ENCODE data around the gene AHCY. TPM values are rescaled to one million over a fixed set of nuclear protein-coding genes. Genes with fewer than 3 reads are reported as not detected.

Gene AHCY
- total RNA-seq, 4 donors from 2014 or later = 99.0 to 146 (median 137) TPM

DNA sequence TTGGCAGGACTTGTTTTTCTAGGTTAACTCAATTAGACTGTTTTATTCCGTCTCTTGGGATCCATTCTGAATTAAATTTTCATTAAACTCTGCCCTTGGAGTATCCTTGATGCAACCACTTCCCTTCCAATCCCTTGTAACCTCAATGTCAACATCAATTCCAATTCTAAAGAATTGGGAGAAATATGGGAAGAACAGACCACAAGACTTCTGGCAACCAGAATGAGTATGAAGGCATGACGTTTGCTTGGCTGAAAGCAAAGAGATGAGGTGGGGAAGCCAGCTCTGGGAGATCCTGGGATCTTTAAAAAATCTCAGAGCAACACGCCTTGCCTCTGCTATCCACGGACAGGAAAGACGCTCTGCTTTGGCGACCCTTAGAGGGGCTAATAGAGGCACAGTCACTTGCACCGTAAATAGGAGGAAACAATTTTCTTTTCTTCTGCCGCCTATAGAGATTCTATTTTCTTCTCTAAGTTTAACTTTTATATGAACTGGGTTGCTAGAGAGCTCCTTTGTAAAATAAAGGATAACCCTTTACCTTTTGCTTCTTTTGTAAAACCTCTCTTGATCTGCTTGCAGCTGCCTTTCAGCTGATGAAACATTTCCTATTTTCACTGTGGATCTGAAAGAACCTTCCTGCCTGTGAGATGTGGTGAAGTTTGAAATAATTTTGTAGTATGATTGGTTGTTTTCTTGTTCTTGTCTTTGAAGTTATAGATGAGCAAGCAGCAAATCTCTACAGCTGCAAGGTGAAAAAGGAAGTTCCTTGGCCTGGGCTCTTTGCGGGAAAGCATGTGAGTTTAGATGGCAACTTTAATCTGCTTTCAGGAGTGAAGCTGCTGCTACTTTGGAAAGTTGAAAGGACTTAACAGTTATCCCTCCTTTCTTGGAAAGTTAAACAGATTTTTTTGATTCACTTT lies 62.2 kb downstream of the AHCY start, which contains the start of gene ASIP:
ASIP (plus strand) TSS at position 731 of the 923 bp plus-strand sequence. CDS start 18,952 bp downstream, outside the sequence.
- Histone ChIP-seq H3K9me3 (no peaks in the 10 kb centered on the region), H3K27me3 (peaks cover 0 to 7% (median 0%) of the 10 kb centered on the region in 4 donors), H3K36me3 (no peaks in the 10 kb centered on the region), H3K4me1 (no peaks in the 10 kb centered on the region), H3K4me3 (no peak within 1 kb of the TSS), H3K27ac (no peak within 1 kb of the TSS)
- intact Hi-C loops (cut with DNase I) = no loop called here
- TF ChIP-seq, protein P1, sequence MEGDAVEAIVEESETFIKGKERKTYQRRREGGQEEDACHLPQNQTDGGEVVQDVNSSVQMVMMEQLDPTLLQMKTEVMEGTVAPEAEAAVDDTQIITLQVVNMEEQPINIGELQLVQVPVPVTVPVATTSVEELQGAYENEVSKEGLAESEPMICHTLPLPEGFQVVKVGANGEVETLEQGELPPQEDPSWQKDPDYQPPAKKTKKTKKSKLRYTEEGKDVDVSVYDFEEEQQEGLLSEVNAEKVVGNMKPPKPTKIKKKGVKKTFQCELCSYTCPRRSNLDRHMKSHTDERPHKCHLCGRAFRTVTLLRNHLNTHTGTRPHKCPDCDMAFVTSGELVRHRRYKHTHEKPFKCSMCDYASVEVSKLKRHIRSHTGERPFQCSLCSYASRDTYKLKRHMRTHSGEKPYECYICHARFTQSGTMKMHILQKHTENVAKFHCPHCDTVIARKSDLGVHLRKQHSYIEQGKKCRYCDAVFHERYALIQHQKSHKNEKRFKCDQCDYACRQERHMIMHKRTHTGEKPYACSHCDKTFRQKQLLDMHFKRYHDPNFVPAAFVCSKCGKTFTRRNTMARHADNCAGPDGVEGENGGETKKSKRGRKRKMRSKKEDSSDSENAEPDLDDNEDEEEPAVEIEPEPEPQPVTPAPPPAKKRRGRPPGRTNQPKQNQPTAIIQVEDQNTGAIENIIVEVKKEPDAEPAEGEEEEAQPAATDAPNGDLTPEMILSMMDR (IDR thresholded peaks at IDR 0.05) = no peak
- TF ChIP-seq POLR2A (IDR thresholded peaks at IDR 0.05) = no peak
- WGBS, 2 donors = 67% methylated on average over 9 of the region's 9 CpGs
- DNase-seq = no peak

DNA sequence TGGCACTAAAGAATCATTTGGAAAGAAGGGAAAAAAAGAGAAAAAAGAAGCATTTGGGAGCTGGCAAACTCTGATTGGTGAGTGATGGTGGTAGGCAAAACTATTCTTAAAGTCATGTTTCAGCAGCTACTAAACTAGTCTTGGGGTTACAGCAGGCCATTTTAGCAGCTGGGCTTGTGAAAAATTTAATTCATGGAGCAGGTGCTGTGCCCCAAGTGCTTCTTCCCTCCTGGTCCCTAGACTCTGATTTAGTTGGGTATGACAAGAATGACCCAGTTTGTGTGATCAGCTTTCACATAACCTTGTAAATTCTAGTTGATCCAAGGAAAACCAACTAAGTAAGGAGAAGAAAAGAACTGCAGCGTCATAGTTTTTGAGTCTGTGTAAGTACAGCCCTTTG lies 63.0 kb downstream of the AHCY start:
- 100% methylated on average over 1 of the region's 1 CpG for WGBS, 2 donors
- Histone ChIP-seq H3K27me3 (peaks cover 0 to 7% (median 0%) of the 10 kb centered on the region in 4 donors), H3K36me3 (no peaks in the 10 kb centered on the region), H3K27ac (no peak overlapping the region), H3K4me1 (no peaks in the 10 kb centered on the region), H3K9me3 (no peaks in the 10 kb centered on the region), H3K4me3 (no peak overlapping the region)
- intact Hi-C loops (cut with DNase I) = no loop called here
- no peak for DNase-seq
- no peak for TF ChIP-seq POLR2A (IDR thresholded peaks at IDR 0.05)
- TF ChIP-seq, protein P1 (IDR thresholded peaks at IDR 0.05) = no peak

DNA sequence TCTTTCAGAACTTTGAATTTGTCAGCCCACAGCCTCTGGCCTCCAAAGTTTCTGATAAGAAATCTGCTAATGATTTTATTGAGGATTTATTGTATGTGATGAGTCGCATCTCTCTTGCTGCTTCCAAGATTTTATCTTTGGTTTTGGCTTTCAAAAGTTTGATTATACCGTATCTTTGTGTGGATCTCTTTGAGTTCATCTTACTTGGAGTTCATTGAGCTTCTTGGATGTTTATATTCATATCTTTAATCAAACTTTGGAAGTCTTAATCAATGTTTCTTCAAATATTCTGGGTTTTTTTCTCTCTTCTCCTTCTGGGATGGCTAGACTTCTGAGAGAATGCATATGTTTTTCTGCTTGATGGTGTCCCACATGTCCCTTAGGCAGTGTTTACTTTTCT lies 65.2 kb downstream of the AHCY start:
- Histone ChIP-seq H3K27me3 (peaks cover 0 to 7% (median 0%) of the 10 kb centered on the region in 4 donors), H3K4me1 (no peaks in the 10 kb centered on the region), H3K9me3 (no peaks in the 10 kb centered on the region), H3K27ac (no peak overlapping the region), H3K4me3 (no peak overlapping the region), H3K36me3 (no peaks in the 10 kb centered on the region)
- 76 to 82% methylated on average over 2 of the region's 2 CpGs for WGBS, 2 donors
- TF ChIP-seq, protein P1 (IDR thresholded peaks at IDR 0.05) = no peak
- no peak for TF ChIP-seq POLR2A (IDR thresholded peaks at IDR 0.05)
- intact Hi-C loops (cut with DNase I) = no loop called here
- DNase-seq = no peak

DNA sequence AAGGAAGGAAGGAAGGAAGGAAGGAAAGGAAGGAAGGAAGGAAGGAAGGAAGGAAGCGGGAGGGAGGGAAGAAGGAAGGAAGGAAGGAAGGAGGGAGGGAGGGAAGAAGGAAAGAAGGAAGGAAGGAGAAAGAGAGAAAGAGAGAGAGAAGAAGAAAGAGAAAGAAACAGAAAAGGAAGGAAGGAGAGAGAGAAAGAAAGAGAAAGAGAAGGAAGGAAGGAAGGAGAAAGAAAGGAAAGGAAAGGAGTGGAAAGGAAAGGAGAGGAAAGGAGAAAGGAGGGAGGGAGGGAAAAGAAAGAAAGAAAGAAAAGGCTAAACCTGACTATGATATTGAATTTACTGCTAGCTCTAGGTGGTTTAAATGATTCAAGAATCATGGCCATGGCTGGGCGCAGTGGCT lies 67.3 kb downstream of the AHCY start:
- Histone ChIP-seq H3K4me3 (no peak overlapping the region), H3K27ac (no peak overlapping the region), H3K9me3 (no peaks in the 10 kb centered on the region), H3K4me1 (no peaks in the 10 kb centered on the region), H3K36me3 (no peaks in the 10 kb centered on the region), H3K27me3 (peaks cover 0 to 7% (median 0%) of the 10 kb centered on the region in 4 donors)
- intact Hi-C loops (cut with DNase I) = no loop called here
- TF ChIP-seq, protein P1 (IDR thresholded peaks at IDR 0.05) = no peak
- no peak for TF ChIP-seq POLR2A (IDR thresholded peaks at IDR 0.05)
- WGBS, 2 donors = 80 to 96% methylated on average over 1 to 2 of the region's 2 CpGs
- no peak for DNase-seq

DNA sequence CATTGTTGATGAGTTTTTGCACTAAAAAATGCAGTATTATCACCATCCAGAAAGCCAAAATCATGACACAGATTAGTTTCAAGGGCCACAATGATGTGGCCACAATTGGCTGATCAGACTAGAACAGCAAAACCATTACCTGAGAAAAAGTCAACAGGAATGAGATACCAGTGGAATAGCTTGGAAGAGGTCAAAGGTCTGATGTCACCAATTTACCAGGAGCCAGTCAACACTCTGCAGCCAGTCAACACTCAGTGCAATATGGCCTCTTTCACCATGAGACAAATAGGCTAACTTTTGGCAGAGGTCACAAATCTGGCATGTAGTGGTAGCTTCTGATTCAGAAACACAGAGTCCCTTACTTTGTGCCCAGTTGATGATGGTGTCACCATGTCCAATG lies 69.5 kb downstream of the AHCY start:
- no peak for DNase-seq
- no peak overlapping the region for H3K27ac ChIP-seq
- H3K9me3 ChIP-seq = no peaks in the 10 kb centered on the region
- H3K4me3 ChIP-seq = no peak overlapping the region
- no peaks in the 10 kb centered on the region for H3K36me3 ChIP-seq
- no peaks in the 10 kb centered on the region for H3K4me1 ChIP-seq
- intact Hi-C loops (cut with DNase I) = no loop called here
- peaks cover 0 to 2% (median 0%) of the 10 kb centered on the region in 4 donors for H3K27me3 ChIP-seq
- TF ChIP-seq POLR2A (IDR thresholded peaks at IDR 0.05) = no peak
- TF ChIP-seq, protein P1 (IDR thresholded peaks at IDR 0.05) = no peak
